Astrocyte (in vitro differentiated cells and primary cell): Measurements from ENCODE around the gene NOL8. TPM values are rescaled to one million over a fixed set of nuclear protein-coding genes. Genes with fewer than 3 reads are reported as not detected.

Source experiments
- DNase-seq: peaks from one replicate; pipeline ENCODE4 v3.0.0-alpha.2; 2010; ENCODE audit warnings: low read depth
- FAIRE-seq: peaks from 2 replicates; lab custom pipeline; 2011; peaks lifted over from hg19 to GRCh38; lab: Jason Lieb, UNC
- H2AFZ ChIP-seq: 2 replicates; pipeline ENCODE4 v1.6.0; 2012; ENCODE audit warnings: low read depth, low read length, inconsistent platforms
- H3K27ac ChIP-seq: 2 replicates; pipeline ENCODE4 v1.5.1; 2011; ENCODE audit warnings: low read depth, low read length, inconsistent platforms
- H3K27me3 ChIP-seq: 2 replicates; pipeline ENCODE4 v1.6.0; 2011; ENCODE audit warnings: low read length, inconsistent platforms; ENCODE audit not compliant: insufficient read depth
- H3K36me3 ChIP-seq: 2 replicates; pipeline ENCODE4 v1.5.1; 2011; ENCODE audit warnings: low read length, inconsistent platforms; ENCODE audit not compliant: insufficient read depth
- H3K4me1 ChIP-seq: 2 replicates; pipeline ENCODE4 v1.5.1; 2011; ENCODE audit warnings: low read length, inconsistent platforms; ENCODE audit not compliant: insufficient read depth
- H3K4me2 ChIP-seq: 2 replicates; pipeline ENCODE4 v1.6.0; 2012; ENCODE audit warnings: low read length, inconsistent platforms
- H3K4me3 ChIP-seq: 2 replicates; pipeline ENCODE4 v1.5.1; 2011; ENCODE audit warnings: low read depth, mild to moderate bottlenecking, low read length, inconsistent platforms; ENCODE audit not compliant: insufficient read depth
- H3K79me2 ChIP-seq: 2 replicates; pipeline ENCODE4 v1.6.0; 2012; ENCODE audit warnings: mild to moderate bottlenecking, low read length, inconsistent platforms; ENCODE audit not compliant: insufficient read depth
- H3K9ac ChIP-seq: 2 replicates; pipeline ENCODE4 v1.6.0; 2012; ENCODE audit warnings: mild to moderate bottlenecking, low read length, inconsistent platforms
- H3K9me3 ChIP-seq: 2 replicates; pipeline ENCODE4 v1.5.1; 2012; ENCODE audit warnings: low read depth, mild to moderate bottlenecking, low read length, inconsistent platforms; ENCODE audit not compliant: insufficient read depth
- H4K20me1 ChIP-seq: 2 replicates; pipeline ENCODE4 v1.6.0; 2012; ENCODE audit warnings: low read length, inconsistent platforms; ENCODE audit not compliant: insufficient read depth
- H3K27ac Mint-ChIP-seq: one replicate; pipeline ENCODE4 v1.8.0; 2021; ENCODE audit warnings: mild to moderate bottlenecking, mixed read lengths; ENCODE audit not compliant: unreplicated experiment
- H3K27me3 Mint-ChIP-seq: one replicate; pipeline ENCODE4 v1.8.0; 2021; ENCODE audit warnings: low read depth, mixed read lengths; ENCODE audit not compliant: unreplicated experiment
- H3K36me3 Mint-ChIP-seq: one replicate; pipeline ENCODE4 v1.8.0; 2021; ENCODE audit warnings: low read depth, mixed read lengths; ENCODE audit not compliant: unreplicated experiment
- H3K4me1 Mint-ChIP-seq: one replicate; pipeline ENCODE4 v1.8.0; 2021; ENCODE audit warnings: low read depth, mixed read lengths; ENCODE audit not compliant: unreplicated experiment
- H3K4me3 Mint-ChIP-seq: one replicate; pipeline ENCODE4 v1.8.0; 2021; ENCODE audit warnings: mild to moderate bottlenecking, moderate library complexity, mixed read lengths; ENCODE audit not compliant: unreplicated experiment
- H3K9me3 Mint-ChIP-seq: one replicate; pipeline ENCODE4 v1.8.0; 2021; ENCODE audit warnings: mild to moderate bottlenecking, mixed read lengths; ENCODE audit not compliant: unreplicated experiment
- EZH2 ChIP-seq: IDR thresholded peaks from 2 replicates; pipeline ENCODE4 v1.6.1; 2012; ENCODE audit warnings: mild to moderate bottlenecking, low read length, inconsistent platforms; ENCODE audit not compliant: insufficient read depth
- total RNA-seq: library from RNA; stranded (reverse); gene quantifications from 2 replicates; pipeline ENCODE4 v1.2.1, GENCODE V29; 2021
- TF ChIP-seq, protein P1 (sequence below): IDR thresholded peaks from 2 replicates; pipeline ENCODE4 v1.5.1; 2011; ENCODE audit warnings: low read depth, mild to moderate bottlenecking, inconsistent platforms, low read length, moderate library complexity; ENCODE audit not compliant: insufficient read depth

NOL8 gene
- total RNA-seq, 1 donor from 2014 or later, result 33.1 TPM

DNA sequence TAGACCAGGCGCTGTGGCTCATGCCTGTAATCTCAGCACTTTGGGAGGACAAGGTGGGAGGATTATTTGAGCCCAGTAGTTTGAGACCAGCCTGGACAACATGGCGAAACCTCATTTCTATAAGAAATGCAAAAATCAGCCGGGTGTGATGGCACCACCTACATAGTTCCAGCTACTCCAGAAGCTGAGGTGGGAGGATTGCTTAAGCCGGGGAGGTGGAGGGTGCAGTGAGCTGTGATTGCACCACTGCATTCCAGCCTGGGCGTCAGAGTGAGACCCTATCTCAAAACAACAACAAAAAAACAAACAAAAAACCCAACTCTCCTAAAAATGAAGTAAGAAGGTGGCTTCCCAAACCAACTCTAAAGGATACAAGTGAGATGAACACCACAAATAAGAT is 54.6 kb downstream of the NOL8 start:
- TF ChIP-seq EZH2, result no peak
- TF ChIP-seq, protein P1, sequence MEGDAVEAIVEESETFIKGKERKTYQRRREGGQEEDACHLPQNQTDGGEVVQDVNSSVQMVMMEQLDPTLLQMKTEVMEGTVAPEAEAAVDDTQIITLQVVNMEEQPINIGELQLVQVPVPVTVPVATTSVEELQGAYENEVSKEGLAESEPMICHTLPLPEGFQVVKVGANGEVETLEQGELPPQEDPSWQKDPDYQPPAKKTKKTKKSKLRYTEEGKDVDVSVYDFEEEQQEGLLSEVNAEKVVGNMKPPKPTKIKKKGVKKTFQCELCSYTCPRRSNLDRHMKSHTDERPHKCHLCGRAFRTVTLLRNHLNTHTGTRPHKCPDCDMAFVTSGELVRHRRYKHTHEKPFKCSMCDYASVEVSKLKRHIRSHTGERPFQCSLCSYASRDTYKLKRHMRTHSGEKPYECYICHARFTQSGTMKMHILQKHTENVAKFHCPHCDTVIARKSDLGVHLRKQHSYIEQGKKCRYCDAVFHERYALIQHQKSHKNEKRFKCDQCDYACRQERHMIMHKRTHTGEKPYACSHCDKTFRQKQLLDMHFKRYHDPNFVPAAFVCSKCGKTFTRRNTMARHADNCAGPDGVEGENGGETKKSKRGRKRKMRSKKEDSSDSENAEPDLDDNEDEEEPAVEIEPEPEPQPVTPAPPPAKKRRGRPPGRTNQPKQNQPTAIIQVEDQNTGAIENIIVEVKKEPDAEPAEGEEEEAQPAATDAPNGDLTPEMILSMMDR, result no peak
- peaks cover 92% of the 10 kb centered on the region for H3K36me3 ChIP-seq
- Mint-ChIP-seq H3K27me3 (no peaks in the 10 kb centered on the region), H3K9me3 (no peaks in the 10 kb centered on the region), H3K4me3 (no peak overlapping the region), H3K36me3 (peaks cover 29% of the 10 kb centered on the region), H3K4me1 (peaks cover 1% of the 10 kb centered on the region), H3K27ac (peak overlapping the region; percentile 41)
- no peaks in the 10 kb centered on the region for H3K9me3 ChIP-seq
- no peaks in the 10 kb centered on the region for H3K4me1 ChIP-seq
- no peak overlapping the region for H3K4me2 ChIP-seq
- no peak overlapping the region for H2AFZ ChIP-seq
- H3K27me3 ChIP-seq, result no peaks in the 10 kb centered on the region
- DNase-seq (no peak), FAIRE-seq (no peak)
- peaks cover 25% of the 10 kb centered on the region for H4K20me1 ChIP-seq
- peaks cover 11% of the 10 kb centered on the region for H3K79me2 ChIP-seq
- no peak overlapping the region for H3K27ac ChIP-seq
- H3K9ac ChIP-seq, result no peak overlapping the region
- H3K4me3 ChIP-seq, result no peak overlapping the region

DNA sequence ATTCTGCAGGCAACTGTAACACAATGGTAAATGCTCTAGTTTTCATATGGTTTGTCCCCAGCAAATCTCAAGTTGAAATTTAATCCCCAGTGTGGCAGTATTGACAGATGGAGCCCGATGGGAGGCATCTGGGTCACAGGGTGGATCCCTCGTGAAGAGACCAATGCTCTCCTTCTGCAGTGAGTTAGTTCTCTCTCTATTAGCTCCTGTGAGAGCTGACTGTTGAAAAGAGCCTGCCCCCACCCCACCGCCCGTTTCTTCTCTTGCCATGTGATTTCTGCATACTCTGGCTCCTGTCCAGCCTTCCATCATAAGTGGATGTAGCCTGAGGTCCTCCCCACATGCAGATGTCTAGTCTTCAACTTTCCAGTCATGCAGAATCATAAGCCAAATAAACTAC is 58.7 kb downstream of the NOL8 start:
- peaks cover 33% of the 10 kb centered on the region for H3K36me3 Mint-ChIP-seq
- no peak overlapping the region for H3K27ac Mint-ChIP-seq
- peaks cover 38% of the 10 kb centered on the region for H4K20me1 ChIP-seq
- no peaks in the 10 kb centered on the region for H3K9me3 ChIP-seq
- H3K4me2 ChIP-seq, result no peak overlapping the region
- H3K4me3 ChIP-seq, result no peak overlapping the region
- H3K4me3 Mint-ChIP-seq, result no peak overlapping the region
- peaks cover 6% of the 10 kb centered on the region for H3K4me1 Mint-ChIP-seq
- H3K79me2 ChIP-seq, result peaks cover 6% of the 10 kb centered on the region
- H3K9ac ChIP-seq, result no peak overlapping the region
- no peak for TF ChIP-seq EZH2
- TF ChIP-seq, protein P1, result no peak
- no peaks in the 10 kb centered on the region for H3K4me1 ChIP-seq
- no peak overlapping the region for H2AFZ ChIP-seq
- no peaks in the 10 kb centered on the region for H3K27me3 Mint-ChIP-seq
- peaks cover 91% of the 10 kb centered on the region for H3K36me3 ChIP-seq
- no peak for DNase-seq
- no peaks in the 10 kb centered on the region for H3K9me3 Mint-ChIP-seq
- FAIRE-seq, result no peak
- no peak overlapping the region for H3K27ac ChIP-seq
- no peaks in the 10 kb centered on the region for H3K27me3 ChIP-seq

DNA sequence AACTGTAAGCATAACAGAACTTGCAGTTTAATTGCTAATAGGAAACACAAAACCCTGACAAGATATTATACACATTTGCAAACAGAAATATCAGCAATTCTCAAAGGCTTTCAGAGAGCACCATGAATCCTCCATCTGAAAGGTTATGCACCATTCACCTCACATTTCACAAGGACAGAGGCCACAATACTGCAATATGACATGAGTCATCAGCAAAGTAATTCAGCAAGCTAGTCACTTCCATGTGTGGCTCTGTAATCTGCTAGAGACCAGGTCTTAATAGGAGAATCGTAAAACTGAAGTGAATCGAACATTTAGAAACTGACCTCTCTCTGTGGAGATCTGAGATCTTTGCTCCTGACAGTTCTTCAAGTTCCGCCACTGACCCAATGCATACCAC is 60.0 kb downstream of the NOL8 start:
- Mint-ChIP-seq H3K9me3 (no peaks in the 10 kb centered on the region), H3K27me3 (no peaks in the 10 kb centered on the region), H3K27ac (no peak overlapping the region), H3K36me3 (peaks cover 36% of the 10 kb centered on the region), H3K4me3 (no peak overlapping the region), H3K4me1 (peaks cover 6% of the 10 kb centered on the region)
- Histone ChIP-seq H3K27ac (no peak overlapping the region), H3K27me3 (no peaks in the 10 kb centered on the region), H3K36me3 (peaks cover 85% of the 10 kb centered on the region), H3K79me2 (peaks cover 3% of the 10 kb centered on the region), H3K4me1 (no peaks in the 10 kb centered on the region), H3K9me3 (no peaks in the 10 kb centered on the region), H2AFZ (no peak overlapping the region), H3K4me3 (no peak overlapping the region), H3K4me2 (no peak overlapping the region), H3K9ac (no peak overlapping the region), H4K20me1 (peaks cover 38% of the 10 kb centered on the region)
- DNase-seq, result no peak
- TF ChIP-seq, protein P1, result no peak
- no peak for TF ChIP-seq EZH2
- FAIRE-seq, result no peak
